B cell (primary cell): ENCODE measurements around the gene ART5. TPM values are rescaled to one million over a fixed set of nuclear protein-coding genes. Genes with fewer than 3 reads are reported as not detected.

Experiments used
- ATAC-seq: fragments of 200-7000 bp; cut with Tn5 transposase; one replicate; pipeline ENCODE4 v1.10.0; 2021; ENCODE audit warnings: low read depth, mild to moderate bottlenecking, moderate number of reproducible peaks, moderate library complexity
- CTCF ChIA-PET: fragments of 350-600 bp; sonication (Branson Sonifier 250); formaldehyde crosslinking; loops from one replicate; lab custom pipeline; 2021; ENCODE audit warnings: antibody characterized with exemption, inconsistent platforms; lab: Charles Lee
- POLR2A ChIA-PET: fragments of 350-600 bp; sonication (Branson Sonifier 250); formaldehyde crosslinking; loops from one replicate; lab custom pipeline; 2021; ENCODE audit warnings: antibody characterized with exemption; lab: Charles Lee
- DNase-seq: peaks from one replicate; pipeline ENCODE4 v3.0.0; 2013
- H2AFZ ChIP-seq: 2 replicates; pipeline ENCODE4 v1.6.1; 2012; ENCODE audit warnings: mild to moderate bottlenecking, low read depth, low read length; ENCODE audit not compliant: insufficient read depth, poor library complexity, severe bottlenecking
- H3K27ac ChIP-seq, 2 donors: 1 replicate in 1 of 2; 2 replicates in 1 of 2; pipeline ENCODE4 v1.5.1; 2012 to 2013; ENCODE audit warnings: low read length in 2 of 2, mild to moderate bottlenecking in 2 of 2, moderate library complexity in 1 of 2
- H3K27me3 ChIP-seq, 4 experiments: fragments of 200-600 bp in 1 of 4; sonication (generic) in 1 of 4; replicated peaks in 1 of 4; 1 replicate in 2 of 4; 2 replicates in 2 of 4; pipeline versions ENCODE4 v1.6.1 to v1.7.0; 2013 to 2016; ENCODE audit warnings: low read length in 3 of 4, mild to moderate bottlenecking in 2 of 4, mixed read lengths in 1 of 4, moderate library complexity in 1 of 4; ENCODE audit not compliant: insufficient read depth in 4 of 4, control insufficient read depth in 3 of 4; ENCODE audit errors: control extremely low read depth in 1 of 4
- H3K36me3 ChIP-seq, 2 experiments: replicated peaks in 1 of 2; 1 replicate in 1 of 2; 2 replicates in 1 of 2; pipeline versions ENCODE4 v1.6.1 to v1.7.1; 2013; ENCODE audit warnings: low read length in 1 of 2; ENCODE audit not compliant: insufficient read depth in 2 of 2, control insufficient read depth in 1 of 2; ENCODE audit errors: control extremely low read depth in 1 of 2, extremely low read depth in 1 of 2
- H3K4me1 ChIP-seq, 2 donors: fragments of 200-600 bp in 1 of 2; sonication (generic) in 1 of 2; 1 replicate in 1 of 2; 2 replicates in 1 of 2; pipeline versions ENCODE4 v1.5.1 to v1.6.1; 2013 to 2017; ENCODE audit warnings: low read length in 2 of 2; ENCODE audit not compliant: control insufficient read depth in 2 of 2, insufficient read depth in 2 of 2
- H3K4me2 ChIP-seq: replicated peaks from 2 replicates; pipeline ENCODE3; 2012; ENCODE audit warnings: mild to moderate bottlenecking, low read depth, low read length; ENCODE audit not compliant: poor library complexity, severe bottlenecking
- H3K4me3 ChIP-seq, 5 experiments: fragments of 200-600 bp in 1 of 5; sonication (generic) in 1 of 5; 1 replicate in 3 of 5; 2 replicates in 2 of 5; pipeline versions ENCODE4 v1.5.1 to v1.7.0; 2011 to 2016; ENCODE audit warnings: low read length in 4 of 5, mild to moderate bottlenecking in 4 of 5, low read depth in 2 of 5, control low read depth in 1 of 5, moderate library complexity in 1 of 5; ENCODE audit not compliant: insufficient read depth in 1 of 5; ENCODE audit errors: control extremely low read depth in 1 of 5, extremely low read depth in 1 of 5
- H3K79me2 ChIP-seq: fragments of 200-600 bp; sonication (generic); one replicate; pipeline ENCODE4 v1.6.0; 2016; ENCODE audit warnings: low read length; ENCODE audit not compliant: control insufficient read depth, insufficient read depth
- H3K9ac ChIP-seq: fragments of 200-600 bp; sonication (generic); 2 replicates; pipeline ENCODE4 v1.6.1; 2017; ENCODE audit warnings: mild to moderate bottlenecking, low read length, moderate library complexity
- H3K9me3 ChIP-seq, 3 donors: one replicate each; pipeline versions ENCODE4 v1.6.1 to v1.7.1; 2013; ENCODE audit warnings: low read length in 2 of 3; ENCODE audit not compliant: control insufficient read depth in 2 of 3, insufficient read depth in 1 of 3; ENCODE audit errors: control extremely low read depth in 1 of 3
- H4K20me1 ChIP-seq: 2 replicates; pipeline ENCODE4 v1.6.0; 2012; ENCODE audit warnings: mild to moderate bottlenecking, low read length; ENCODE audit not compliant: insufficient read depth, control insufficient read depth, poor library complexity, severe bottlenecking
- H3K27ac Mint-ChIP-seq: one replicate; pipeline ENCODE4 v1.8.0; 2021; ENCODE audit warnings: mixed read lengths
- H3K27me3 Mint-ChIP-seq: one replicate; pipeline ENCODE4 v1.8.0; 2021; ENCODE audit warnings: mixed read lengths
- H3K4me1 Mint-ChIP-seq: one replicate; pipeline ENCODE4 v1.8.0; 2021; ENCODE audit warnings: mixed read lengths
- H3K4me3 Mint-ChIP-seq: one replicate; pipeline ENCODE4 v1.8.0; 2021; ENCODE audit warnings: mixed read lengths
- H3K9me3 Mint-ChIP-seq: one replicate; pipeline ENCODE4 v1.8.0; 2022; ENCODE audit warnings: mixed read lengths; ENCODE audit not compliant: insufficient read depth
- EZH2 ChIP-seq: IDR thresholded peaks from 2 replicates; pipeline ENCODE4 v1.6.1; 2012; ENCODE audit warnings: borderline replicate concordance, low read depth, mild to moderate bottlenecking, moderate library complexity, low read length; ENCODE audit not compliant: insufficient read depth, poor library complexity, severe bottlenecking
- WGBS: methylation state at CpG from one replicate; pipeline ENCODE4 v1.1.5; 2013; ENCODE audit warnings: missing lambda C conversion rate; ENCODE audit not compliant: insufficient coverage; 5-methylcytosine and 5-hydroxymethylcytosine counted together
- intact Hi-C: fragments of 100-400 bp; cut with micrococcal nuclease; formaldehyde crosslinking; loops from one replicate; pipeline ENCODE4 v1.10.0; 2022
- polyA plus RNA-seq: library from polyadenylated mRNA; depleted of rRNA; stranded (reverse); fragments of >200 nt; gene quantifications from 2 replicates; pipeline ENCODE4 v1.2.3, GENCODE V29; 2012
- total RNA-seq, 2 donors: library from RNA; stranded (reverse); fragments of 120-200 nt in 1 of 2; gene quantifications; 1 replicate in 1 of 2; 2 replicates in 1 of 2; pipeline versions ENCODE4 v1.2.3 to v1.2.4, GENCODE V29; 2013 to 2022
- TF ChIP-seq, protein P1 (sequence below): fragments of 200-600 bp; IDR thresholded peaks from one replicate; pipeline ENCODE4 v1.8.0; 2022; ENCODE audit warnings: antibody characterized with exemption, mild to moderate bottlenecking

The ART5 gene
- total and polyA plus RNA-seq, 2 donors (not counting 1 experiment from before 2014, with no cell fraction given): not detected

DNA sequence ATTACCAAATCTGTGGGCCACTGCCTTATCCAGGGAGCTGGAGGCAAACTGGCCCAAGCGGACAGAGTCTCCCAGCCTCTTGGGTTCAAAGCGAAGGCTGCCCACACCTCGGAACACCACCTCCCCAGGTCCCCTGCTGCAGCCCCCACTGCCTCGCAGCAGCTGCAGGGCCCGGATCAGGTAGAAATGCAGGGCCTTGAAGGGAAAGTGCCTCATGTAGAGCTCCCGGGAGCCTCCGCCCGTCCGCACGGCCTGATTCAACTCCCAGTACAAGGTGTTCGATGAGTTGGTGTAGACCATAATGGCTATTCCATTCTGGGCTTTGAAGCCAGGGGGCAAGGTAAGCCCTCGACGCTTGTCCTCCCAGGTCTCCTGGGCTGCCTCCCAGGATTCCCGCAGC is 2.0 kb downstream of the ART5 start:
- 96% methylated on average over 13 of the region's 14 CpGs for WGBS
- Mint-ChIP-seq H3K27ac (no peak overlapping the region), H3K4me3 (peak overlapping the region; percentile 16), H3K9me3 (no peaks in the 10 kb centered on the region), H3K4me1 (peaks cover 10% of the 10 kb centered on the region), H3K27me3 (peaks cover 55% of the 10 kb centered on the region)
- peaks cover 0 to 13% (median 0%) of the 10 kb centered on the region in 3 donors for H3K9me3 ChIP-seq
- H3K79me2 ChIP-seq: no peaks in the 10 kb centered on the region
- DNase-seq (no peak), ATAC-seq (no peak)
- no peaks in the 10 kb centered on the region for H3K36me3 ChIP-seq
- H3K4me3 ChIP-seq: no peak overlapping the region
- peaks cover 0 to 33% (median 12%) of the 10 kb centered on the region in 4 experiments for H3K27me3 ChIP-seq
- no peak overlapping the region for H2AFZ ChIP-seq
- ChIA-PET POLR2A (no interaction called here), CTCF (no interaction called here)
- H3K9ac ChIP-seq: no peak overlapping the region
- no peak for TF ChIP-seq EZH2
- TF ChIP-seq, protein P1, sequence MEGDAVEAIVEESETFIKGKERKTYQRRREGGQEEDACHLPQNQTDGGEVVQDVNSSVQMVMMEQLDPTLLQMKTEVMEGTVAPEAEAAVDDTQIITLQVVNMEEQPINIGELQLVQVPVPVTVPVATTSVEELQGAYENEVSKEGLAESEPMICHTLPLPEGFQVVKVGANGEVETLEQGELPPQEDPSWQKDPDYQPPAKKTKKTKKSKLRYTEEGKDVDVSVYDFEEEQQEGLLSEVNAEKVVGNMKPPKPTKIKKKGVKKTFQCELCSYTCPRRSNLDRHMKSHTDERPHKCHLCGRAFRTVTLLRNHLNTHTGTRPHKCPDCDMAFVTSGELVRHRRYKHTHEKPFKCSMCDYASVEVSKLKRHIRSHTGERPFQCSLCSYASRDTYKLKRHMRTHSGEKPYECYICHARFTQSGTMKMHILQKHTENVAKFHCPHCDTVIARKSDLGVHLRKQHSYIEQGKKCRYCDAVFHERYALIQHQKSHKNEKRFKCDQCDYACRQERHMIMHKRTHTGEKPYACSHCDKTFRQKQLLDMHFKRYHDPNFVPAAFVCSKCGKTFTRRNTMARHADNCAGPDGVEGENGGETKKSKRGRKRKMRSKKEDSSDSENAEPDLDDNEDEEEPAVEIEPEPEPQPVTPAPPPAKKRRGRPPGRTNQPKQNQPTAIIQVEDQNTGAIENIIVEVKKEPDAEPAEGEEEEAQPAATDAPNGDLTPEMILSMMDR: no peak
- H3K27ac ChIP-seq: no peak overlapping the region
- peaks cover 10 to 14% of the 10 kb centered on the region in 2 donors for H3K4me1 ChIP-seq
- H4K20me1 ChIP-seq: no peaks in the 10 kb centered on the region
- no peak overlapping the region for H3K4me2 ChIP-seq
- intact Hi-C loops: no loop called here

DNA sequence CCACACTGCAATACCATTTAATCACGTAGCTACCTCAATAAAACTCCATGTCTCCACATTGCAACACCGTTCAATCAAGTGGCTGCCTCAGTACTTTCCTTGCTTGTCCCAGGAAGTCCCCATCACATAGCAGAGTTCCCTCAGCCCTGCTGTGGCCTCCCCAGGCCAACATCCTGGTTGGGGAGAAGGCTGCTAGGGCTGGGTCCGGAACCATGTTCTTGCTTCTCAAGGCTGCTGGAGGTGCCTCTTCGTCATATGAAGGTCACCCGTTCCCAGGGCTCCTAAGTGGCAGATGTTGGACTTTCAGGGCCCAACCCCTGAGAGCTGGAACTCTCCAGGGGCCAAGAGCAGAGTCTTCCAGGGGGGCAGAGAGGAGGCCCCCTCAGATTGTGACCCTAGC is 3.3 kb downstream of the ART5 start:
- POLR2A ChIA-PET: no interaction called here
- DNase-seq: no peak
- ATAC-seq: no peak

More for the DNA sequence above, 3.3 kb downstream of the ART5 start:
- Histone ChIP-seq H2AFZ (no peak overlapping the region), H3K27ac (no peak overlapping the region), H3K4me3 (no peak overlapping the region), H3K9ac (no peak overlapping the region), H3K9me3 (peaks cover 0 to 5% (median 0%) of the 10 kb centered on the region in 3 donors), H4K20me1 (no peaks in the 10 kb centered on the region), H3K4me2 (no peak overlapping the region), H3K36me3 (no peaks in the 10 kb centered on the region), H3K27me3 (peaks cover 0 to 27% (median 12%) of the 10 kb centered on the region in 4 experiments), H3K4me1 (peaks cover 10 to 14% of the 10 kb centered on the region in 2 donors), H3K79me2 (no peaks in the 10 kb centered on the region)
- H3K27me3 Mint-ChIP-seq: peaks cover 44% of the 10 kb centered on the region
- no peaks in the 10 kb centered on the region for H3K9me3 Mint-ChIP-seq
- intact Hi-C loops: no loop called here
- CTCF ChIA-PET: no interaction called here
- 86% methylated on average over 1 of the region's 5 CpGs for WGBS
- peaks cover 10% of the 10 kb centered on the region for H3K4me1 Mint-ChIP-seq
- no peak for TF ChIP-seq EZH2
- TF ChIP-seq, protein P1: no peak
- no peak overlapping the region for H3K27ac Mint-ChIP-seq
- no peak overlapping the region for H3K4me3 Mint-ChIP-seq
